ENCODE measurements around the gene ATXN1.

Gene ATXN1

DNA sequence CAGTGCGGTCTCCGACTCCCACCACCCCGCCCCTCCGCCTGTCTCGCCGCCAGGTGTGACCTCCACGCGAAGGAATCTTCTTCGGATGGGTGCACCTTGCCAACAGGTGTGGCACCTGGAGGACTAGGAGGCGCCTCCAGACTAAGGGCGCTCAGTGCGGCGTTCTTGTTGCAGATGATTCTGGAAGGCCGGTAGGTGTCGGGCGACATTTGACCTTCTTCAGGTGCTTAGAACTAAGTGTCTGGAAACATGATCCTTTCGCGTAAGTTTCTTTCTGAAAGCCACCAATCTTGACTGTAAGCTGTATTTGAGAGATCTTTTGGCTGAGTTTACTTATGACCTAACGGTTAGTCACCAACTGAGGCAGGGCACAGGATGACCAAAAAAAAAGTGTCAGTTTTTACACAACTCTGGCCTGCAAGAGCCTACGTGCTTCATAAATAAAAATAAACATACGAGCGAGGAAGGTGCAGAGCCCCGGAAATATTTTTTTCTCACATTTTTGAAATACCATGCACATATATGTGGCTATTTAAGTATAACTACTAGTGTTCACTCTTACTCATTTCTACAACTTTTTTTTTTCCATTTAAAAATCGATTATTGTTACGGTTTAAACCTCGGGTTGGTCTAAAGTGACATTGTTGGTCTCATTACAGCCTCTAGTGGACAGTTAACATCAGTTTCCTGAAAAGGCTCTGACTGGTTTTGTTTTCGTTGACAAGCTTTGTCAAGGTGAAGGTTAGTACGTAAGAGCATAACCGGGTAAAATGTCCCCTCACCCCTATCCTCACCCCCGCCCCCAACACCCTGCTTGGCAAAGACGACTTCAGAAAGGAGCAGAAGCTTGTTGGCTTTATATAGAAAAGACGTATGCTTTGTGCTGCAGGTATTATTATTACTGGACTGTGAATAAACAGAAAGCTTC lies 1.6 kb upstream of the ATXN1 start (continued):
- 0 out of 2 replicates have a peak, but pooled peaks have one; percentile 35 for TF ChIP-seq BCL11B (tag by site-specific recombination; IDR thresholded peaks at IDR 0.05; ENCODE audit: low read depth)
- no peak for TF ChIP-seq ZNF16 (tag by site-specific recombination; IDR thresholded peaks at IDR 0.05; ENCODE audit: low read depth)
- TF ChIP-seq ZNF623 (tag by site-specific recombination; IDR thresholded peaks at IDR 0.05): no peak
- no peak for TF ChIP-seq MEIS1 (CRISPR knock-in tag; IDR thresholded peaks at IDR 0.05; ENCODE audit: borderline replicate concordance)
- TF ChIP-seq ZNF155 (tag by site-specific recombination; IDR thresholded peaks at IDR 0.05): no peak
- peak; percentile 80 for TF ChIP-seq PRDM1 (tag by site-specific recombination; IDR thresholded peaks at IDR 0.05)
- no peak for TF ChIP-seq ZIC2 (tag by site-specific recombination; IDR thresholded peaks at IDR 0.05)
- TF ChIP-seq, protein P1, sequence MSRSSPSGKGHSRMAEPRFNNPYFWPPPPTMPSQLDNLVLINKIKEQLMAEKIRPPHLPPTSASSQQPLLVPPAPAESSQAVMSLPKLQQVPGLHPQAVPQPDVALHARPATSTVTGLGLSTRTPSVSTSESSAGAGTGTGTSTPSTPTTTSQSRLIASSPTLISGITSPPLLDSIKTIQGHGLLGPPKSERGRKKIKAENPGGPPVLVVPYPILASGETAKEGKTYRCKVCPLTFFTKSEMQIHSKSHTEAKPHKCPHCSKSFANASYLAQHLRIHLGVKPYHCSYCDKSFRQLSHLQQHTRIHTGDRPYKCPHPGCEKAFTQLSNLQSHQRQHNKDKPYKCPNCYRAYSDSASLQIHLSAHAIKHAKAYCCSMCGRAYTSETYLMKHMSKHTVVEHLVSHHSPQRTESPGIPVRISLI (tag by site-specific recombination; IDR thresholded peaks at IDR 0.05): peak; percentile 93; the same call in 1 of the 2 replicates
- peak; percentile 90 for TF ChIP-seq ZNF10 (tag by site-specific recombination; IDR thresholded peaks at IDR 0.05)
- no peak for TF ChIP-seq FEZF1 (tag by site-specific recombination; IDR thresholded peaks at IDR 0.05)
- no peak for TF ChIP-seq ZNF670 (tag by site-specific recombination; IDR thresholded peaks at IDR 0.05; ENCODE audit: low read depth)
- no peak for TF ChIP-seq ZNF416 (tag by site-specific recombination; IDR thresholded peaks at IDR 0.05)
- no peak for TF ChIP-seq ZNF843 (tag by site-specific recombination; IDR thresholded peaks at IDR 0.05)
- TF ChIP-seq KLF8 (tag by site-specific recombination; IDR thresholded peaks at IDR 0.05): 0 out of 2 replicates have a peak, but pooled peaks have one; percentile 35
- no peak for TF ChIP-seq GLIS2 (tag by site-specific recombination; IDR thresholded peaks at IDR 0.05)
- TF ChIP-seq, protein P2, sequence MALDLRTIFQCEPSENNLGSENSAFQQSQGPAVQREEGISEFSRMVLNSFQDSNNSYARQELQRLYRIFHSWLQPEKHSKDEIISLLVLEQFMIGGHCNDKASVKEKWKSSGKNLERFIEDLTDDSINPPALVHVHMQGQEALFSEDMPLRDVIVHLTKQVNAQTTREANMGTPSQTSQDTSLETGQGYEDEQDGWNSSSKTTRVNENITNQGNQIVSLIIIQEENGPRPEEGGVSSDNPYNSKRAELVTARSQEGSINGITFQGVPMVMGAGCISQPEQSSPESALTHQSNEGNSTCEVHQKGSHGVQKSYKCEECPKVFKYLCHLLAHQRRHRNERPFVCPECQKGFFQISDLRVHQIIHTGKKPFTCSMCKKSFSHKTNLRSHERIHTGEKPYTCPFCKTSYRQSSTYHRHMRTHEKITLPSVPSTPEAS (tag by site-specific recombination; IDR thresholded peaks at IDR 0.05): 0 out of 2 replicates have a peak, but pooled peaks have one; percentile 5
- peak; percentile 13; the same call in 1 of the 2 replicates for TF ChIP-seq ZBTB17 (tag by site-specific recombination; IDR thresholded peaks at IDR 0.05)
- peak; percentile 76 for TF ChIP-seq ZNF629 (tag by site-specific recombination; IDR thresholded peaks at IDR 0.05)
- TF ChIP-seq, protein P3, sequence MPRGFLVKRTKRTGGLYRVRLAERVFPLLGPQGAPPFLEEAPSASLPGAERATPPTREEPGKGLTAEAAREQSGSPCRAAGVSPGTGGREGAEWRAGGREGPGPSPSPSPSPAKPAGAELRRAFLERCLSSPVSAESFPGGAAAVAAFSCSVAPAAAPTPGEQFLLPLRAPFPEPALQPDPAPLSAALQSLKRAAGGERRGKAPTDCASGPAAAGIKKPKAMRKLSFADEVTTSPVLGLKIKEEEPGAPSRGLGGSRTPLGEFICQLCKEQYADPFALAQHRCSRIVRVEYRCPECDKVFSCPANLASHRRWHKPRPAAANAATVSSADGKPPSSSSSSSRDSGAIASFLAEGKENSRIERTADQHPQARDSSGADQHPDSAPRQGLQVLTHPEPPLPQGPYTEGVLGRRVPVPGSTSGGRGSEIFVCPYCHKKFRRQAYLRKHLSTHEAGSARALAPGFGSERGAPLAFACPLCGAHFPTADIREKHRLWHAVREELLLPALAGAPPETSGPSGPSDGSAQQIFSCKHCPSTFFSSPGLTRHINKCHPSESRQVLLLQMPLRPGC (tag by site-specific recombination; IDR thresholded peaks at IDR 0.05): 0 out of 2 replicates have a peak, but pooled peaks have one; percentile 15
- TF ChIP-seq BCL11A (tag by site-specific recombination; IDR thresholded peaks at IDR 0.05; ENCODE audit: low read depth): peak; percentile 14; the same call in 1 of the 2 replicates
- TF ChIP-seq, protein P4, sequence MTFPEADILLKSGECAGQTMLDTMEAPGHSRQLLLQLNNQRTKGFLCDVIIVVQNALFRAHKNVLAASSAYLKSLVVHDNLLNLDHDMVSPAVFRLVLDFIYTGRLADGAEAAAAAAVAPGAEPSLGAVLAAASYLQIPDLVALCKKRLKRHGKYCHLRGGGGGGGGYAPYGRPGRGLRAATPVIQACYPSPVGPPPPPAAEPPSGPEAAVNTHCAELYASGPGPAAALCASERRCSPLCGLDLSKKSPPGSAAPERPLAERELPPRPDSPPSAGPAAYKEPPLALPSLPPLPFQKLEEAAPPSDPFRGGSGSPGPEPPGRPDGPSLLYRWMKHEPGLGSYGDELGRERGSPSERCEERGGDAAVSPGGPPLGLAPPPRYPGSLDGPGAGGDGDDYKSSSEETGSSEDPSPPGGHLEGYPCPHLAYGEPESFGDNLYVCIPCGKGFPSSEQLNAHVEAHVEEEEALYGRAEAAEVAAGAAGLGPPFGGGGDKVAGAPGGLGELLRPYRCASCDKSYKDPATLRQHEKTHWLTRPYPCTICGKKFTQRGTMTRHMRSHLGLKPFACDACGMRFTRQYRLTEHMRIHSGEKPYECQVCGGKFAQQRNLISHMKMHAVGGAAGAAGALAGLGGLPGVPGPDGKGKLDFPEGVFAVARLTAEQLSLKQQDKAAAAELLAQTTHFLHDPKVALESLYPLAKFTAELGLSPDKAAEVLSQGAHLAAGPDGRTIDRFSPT (tag by site-specific recombination; IDR thresholded peaks at IDR 0.05): peak; percentile 44; the same call in 1 of the 2 replicates
- TF ChIP-seq GFI1B (tag by site-specific recombination; IDR thresholded peaks at IDR 0.05): no peak
- TF ChIP-seq, protein P5, sequence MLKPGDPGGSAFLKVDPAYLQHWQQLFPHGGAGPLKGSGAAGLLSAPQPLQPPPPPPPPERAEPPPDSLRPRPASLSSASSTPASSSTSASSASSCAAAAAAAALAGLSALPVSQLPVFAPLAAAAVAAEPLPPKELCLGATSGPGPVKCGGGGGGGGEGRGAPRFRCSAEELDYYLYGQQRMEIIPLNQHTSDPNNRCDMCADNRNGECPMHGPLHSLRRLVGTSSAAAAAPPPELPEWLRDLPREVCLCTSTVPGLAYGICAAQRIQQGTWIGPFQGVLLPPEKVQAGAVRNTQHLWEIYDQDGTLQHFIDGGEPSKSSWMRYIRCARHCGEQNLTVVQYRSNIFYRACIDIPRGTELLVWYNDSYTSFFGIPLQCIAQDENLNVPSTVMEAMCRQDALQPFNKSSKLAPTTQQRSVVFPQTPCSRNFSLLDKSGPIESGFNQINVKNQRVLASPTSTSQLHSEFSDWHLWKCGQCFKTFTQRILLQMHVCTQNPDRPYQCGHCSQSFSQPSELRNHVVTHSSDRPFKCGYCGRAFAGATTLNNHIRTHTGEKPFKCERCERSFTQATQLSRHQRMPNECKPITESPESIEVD (tag by site-specific recombination; IDR thresholded peaks at IDR 0.05): peak; percentile 34
- no peak for TF ChIP-seq IKZF3 (tag by site-specific recombination; IDR thresholded peaks at IDR 0.05)
- peak; percentile 94 for TF ChIP-seq ZEB2 (tag by site-specific recombination; IDR thresholded peaks at IDR 0.05)
- TF ChIP-seq SP7 (tag by site-specific recombination; IDR thresholded peaks at IDR 0.05): peak; percentile 54; the same call in 1 of the 2 replicates
- TF ChIP-seq ZNF654 (tag by site-specific recombination; IDR thresholded peaks at IDR 0.05; ENCODE audit: low read depth): peak; percentile 75
- TF ChIP-seq ZNF548 (tag by site-specific recombination; IDR thresholded peaks at IDR 0.05): no peak
- TF ChIP-seq ZNF366 (tag by site-specific recombination; conservative IDR thresholded peaks at IDR 0.05): 0 out of 2 replicates have a peak, but pooled peaks have one; percentile 31
- TF ChIP-seq, protein P6, sequence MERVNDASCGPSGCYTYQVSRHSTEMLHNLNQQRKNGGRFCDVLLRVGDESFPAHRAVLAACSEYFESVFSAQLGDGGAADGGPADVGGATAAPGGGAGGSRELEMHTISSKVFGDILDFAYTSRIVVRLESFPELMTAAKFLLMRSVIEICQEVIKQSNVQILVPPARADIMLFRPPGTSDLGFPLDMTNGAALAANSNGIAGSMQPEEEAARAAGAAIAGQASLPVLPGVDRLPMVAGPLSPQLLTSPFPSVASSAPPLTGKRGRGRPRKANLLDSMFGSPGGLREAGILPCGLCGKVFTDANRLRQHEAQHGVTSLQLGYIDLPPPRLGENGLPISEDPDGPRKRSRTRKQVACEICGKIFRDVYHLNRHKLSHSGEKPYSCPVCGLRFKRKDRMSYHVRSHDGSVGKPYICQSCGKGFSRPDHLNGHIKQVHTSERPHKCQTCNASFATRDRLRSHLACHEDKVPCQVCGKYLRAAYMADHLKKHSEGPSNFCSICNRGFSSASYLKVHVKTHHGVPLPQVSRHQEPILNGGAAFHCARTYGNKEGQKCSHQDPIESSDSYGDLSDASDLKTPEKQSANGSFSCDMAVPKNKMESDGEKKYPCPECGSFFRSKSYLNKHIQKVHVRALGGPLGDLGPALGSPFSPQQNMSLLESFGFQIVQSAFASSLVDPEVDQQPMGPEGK (tag by site-specific recombination; IDR thresholded peaks at IDR 0.05): no peak
